ENCODE data around the gene ASPG. TPM values are rescaled to one million over a fixed set of nuclear protein-coding genes. Genes with fewer than 3 reads are reported as not detected.

Gene ASPG
- total RNA-seq, 1 experiment from 2014 or later: not detected

DNA sequence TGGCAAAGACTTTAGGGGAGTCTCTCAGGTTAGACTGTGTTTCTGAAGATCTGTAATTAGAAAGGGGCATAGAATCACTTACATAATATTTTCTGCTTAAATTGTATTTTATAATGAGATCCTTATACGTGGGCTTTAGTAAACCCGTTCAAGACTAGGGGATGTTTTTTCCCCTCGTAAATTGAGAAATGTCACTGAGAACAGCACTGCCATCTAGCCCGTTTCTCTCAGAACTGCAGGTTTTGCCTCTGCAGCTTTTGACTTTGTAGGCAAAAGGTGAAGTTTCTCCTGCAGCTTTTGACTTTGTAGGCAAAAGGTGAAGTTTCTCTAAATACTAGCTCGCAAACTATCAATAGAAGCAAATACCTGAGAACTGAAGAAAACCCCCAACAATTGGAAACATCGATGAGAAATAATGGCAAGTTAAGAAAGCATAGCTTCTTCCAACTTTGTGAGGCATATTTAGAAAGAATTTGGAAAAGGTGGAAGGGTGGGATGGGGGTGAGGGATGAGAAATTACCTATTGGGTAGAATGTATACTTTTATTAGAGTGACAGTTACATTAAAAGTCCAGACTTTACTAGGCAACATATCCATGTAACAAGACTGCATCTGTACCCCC, 9.9 kb upstream of the ASPG start:
- no peak for DNase-seq (ENCODE audit: low read depth)

DNA sequence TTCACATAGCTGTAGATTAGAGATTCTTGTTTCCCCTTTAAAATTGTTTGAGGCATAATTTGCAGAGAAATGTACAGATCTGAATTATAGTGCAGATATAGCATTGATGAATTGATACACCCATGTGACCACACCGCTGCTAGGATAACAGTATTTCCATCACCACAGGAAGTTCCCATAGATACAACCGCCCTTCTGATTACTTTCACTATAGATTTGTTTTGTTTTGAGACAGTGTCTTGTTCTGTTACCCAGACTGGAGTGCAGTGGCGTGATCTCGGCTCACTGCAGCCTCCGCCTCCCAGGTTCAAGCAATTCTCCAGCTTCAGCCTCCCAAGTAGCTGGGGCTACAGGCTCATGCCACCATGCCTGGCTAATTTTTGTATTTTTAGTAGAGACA, 8.8 kb upstream of the ASPG start:
- no peak for DNase-seq (ENCODE audit: low read depth)

DNA sequence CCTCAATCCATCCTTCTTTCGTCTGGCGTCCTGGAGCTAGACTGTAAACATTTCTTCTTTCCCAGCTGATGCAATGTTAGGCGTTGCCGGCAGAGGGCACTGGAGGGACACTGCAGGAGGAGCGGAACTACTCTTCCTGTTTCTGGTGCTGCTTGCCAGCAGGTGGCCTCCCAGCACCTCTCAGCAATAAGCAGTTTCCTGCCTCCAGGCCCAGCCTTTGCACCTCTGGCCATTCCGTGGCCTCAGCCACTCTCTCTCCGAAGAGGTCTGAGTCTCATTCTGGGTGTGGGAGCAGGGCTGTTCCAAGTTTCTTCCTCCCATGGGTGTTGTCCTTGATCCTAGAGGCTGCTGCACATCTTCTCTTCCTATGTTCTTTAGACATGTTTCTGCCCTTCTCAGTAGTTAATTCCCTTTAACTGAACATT, 7.5 kb upstream of the ASPG start:
- DNase-seq (ENCODE audit: low read depth): peak; percentile 70

DNA sequence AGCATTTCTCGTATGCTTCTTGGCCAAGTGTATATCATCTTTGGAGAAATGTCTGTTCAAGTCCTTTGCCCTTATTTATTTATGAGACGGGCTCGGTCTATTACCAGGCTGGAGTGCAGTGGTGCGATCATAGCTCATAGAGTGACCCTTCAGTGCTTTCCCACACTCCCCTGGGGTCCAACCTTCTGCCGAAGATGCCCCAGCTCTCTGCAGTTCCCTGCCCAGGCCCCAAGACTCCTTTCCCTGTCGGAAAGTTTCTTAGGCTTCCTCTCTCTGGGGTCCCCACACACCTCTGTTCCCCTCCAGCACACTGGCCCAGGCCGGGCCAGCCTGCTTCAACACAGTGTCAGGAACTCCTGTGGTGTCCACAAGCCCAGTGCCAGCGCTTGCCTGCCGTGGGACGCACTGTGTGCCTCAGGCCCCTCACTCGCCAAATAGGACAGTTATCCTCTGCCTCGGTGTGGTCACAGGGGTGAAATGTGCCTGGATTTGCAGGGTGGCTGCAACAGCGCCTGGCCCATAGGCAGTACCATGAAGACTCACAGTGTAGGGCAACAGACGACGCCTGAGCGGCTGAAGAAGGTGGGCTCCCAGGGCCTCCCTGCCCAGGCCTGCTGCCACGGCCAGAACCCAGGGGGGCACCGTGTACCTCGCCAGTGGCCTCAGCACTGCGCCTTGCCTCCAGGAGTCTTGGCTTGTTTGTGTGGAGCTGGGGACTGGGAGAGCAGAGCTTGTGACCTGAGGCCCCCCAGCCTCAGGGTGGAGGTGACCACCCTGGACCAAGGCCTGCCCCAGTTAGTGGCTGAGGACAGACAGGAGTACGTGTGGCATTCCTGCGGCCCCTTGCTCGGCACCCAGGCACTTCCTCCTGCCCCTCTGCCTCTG, 4.9 kb upstream of the ASPG start:
- DNase-seq (ENCODE audit: low read depth): no peak

DNA sequence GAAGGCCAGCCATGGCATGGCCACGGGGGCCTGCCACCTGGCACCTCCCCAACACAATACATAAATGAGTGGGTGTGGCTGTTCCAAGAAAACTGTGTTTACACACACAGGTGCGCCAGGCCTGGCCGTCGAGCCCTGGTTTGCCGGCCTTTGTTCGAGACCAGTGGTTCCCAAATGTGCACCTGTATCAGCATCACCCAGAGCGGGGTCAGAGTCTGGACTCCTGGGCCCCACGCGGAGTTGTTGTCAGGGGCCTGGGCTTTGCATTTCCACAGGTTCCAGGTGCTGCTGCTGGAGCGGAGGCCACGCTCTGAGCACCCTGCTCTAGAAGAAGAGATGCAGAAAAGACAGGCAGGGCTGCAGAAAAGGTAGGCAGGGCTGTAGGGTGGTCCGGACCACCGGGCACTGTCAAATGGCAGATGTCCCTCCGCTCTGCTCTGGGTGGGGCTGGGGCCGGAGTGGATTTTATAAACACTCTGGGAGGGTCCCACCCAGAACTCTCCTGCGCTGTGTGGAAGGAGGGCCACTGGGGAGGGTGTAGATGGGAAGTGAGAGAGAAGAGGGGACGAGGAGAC, 4.2 kb upstream of the ASPG start:
- no peak for DNase-seq (ENCODE audit: low read depth)

DNA sequence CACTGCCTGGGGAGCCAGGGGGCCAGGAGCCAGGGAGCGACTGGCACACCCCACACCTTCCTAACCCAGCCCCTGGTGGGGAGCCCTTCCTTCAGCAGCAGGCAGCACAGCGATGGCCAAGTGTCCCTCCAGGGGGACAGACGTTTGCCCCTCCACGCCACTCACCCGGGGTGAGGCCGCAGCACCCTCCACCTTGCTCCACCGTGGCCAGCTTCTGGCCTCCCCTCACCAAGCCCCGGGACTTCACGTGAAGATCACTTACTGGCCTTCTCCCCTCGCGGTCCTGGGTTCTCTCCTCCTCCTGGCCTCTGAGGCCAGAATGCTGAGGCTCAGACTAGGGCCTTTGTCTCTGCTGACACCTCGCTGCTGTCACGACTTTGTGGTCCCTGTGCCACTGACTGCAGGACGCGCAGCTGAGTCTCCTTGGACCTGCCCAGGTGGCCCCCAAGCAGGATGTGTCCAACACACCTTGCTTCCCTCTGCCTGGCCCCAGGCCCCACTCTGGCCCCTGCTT, 3.5 kb upstream of the ASPG start:
- DNase-seq (ENCODE audit: low read depth): no peak

DNA sequence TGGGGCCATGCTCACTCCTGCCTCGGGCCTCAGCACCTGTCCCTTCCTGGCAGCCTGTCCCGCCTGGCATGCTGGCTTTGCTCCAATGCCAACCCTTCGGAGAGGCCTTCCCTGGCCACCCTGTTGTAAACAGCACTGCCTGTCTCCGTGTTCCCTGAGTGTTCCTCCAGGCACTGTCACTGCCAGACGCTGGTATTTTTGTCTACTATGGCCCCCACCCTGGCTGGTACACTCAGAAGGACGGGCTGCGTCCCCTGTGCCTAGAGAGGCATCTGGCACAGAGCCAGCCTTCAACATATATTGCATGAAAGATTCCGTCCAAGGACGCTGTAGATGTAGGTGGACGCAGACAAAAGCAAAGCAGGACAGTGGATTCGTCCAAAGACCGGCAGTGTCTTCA, 2.7 kb upstream of the ASPG start:
- no peak for DNase-seq (ENCODE audit: low read depth)

DNA sequence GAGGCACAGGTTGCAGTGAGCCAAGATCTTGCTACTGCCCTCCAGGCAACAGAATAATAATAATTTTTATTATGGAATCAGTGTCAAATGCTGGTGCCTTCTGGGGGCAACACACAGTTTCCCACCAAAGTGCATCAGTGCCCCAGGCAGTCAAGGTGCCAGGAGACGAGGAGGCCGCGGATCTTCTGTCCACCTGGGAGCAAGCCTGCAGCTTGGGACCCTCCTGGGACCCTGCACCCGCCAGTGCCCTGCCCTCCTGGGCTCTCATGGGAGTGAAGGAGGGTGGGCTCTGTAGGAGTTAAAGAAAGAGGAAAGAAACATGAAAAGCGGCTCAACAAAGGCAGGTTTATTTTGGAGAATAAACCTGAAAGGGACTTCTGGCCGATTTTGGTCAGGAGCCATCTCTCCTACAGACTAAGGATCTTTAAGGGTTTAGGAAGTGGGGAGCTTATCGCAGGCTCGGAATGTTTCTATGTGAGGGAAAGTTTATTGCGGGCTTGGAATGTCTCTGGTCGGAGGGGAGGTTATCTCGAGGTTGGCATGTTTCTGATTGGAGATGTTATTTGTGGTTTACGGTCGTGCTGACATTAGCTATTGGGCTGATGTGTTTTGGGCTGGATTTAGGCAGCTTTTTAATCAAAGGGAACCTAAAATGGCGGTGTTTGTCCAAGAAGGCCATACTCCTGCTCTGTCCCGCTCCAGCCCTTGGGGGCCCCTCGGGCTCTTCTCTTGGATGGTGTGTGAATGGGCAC, 1.1 kb upstream of the ASPG start:
- no peak for DNase-seq (ENCODE audit: low read depth)

DNA sequence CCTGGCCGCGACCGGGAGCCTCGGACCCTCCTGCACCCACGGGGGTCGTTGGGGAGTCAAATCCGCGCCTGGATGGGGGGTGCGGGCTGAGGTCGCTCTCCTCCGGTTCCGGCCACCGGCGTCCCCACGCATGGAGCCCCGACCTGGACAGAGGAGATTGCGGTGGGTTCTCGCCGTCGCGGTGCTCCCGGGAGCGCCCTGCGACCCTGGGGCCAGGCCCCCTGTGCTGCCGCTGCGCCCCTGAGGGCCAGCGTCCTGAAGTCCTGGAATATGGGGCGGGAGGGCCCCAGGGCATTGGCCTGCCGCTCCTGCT, 345 bp downstream of the ASPG start:
- no peak for DNase-seq (ENCODE audit: low read depth)

DNA sequence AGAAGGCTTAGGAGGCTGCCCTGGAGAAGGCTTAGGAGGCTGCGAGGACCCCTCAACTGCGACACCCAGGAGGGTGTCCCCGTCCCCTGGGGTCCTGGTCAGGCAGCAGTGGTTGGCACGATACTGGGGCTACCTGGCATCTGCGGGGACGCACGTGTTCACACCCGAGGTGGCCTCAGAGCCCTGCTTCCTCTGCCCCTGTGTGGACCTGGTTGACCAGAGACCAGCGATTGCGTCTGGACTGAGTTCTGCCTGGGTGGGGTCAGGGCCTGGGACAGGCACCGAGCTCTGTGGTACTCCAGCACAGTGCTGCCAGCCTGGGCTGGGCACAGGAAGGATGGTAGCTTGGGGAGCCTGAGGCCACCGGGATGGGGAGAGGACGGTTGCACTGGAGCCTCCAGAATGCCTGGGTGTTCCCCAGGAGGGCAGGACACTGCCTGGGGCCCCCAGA, 735 bp downstream of the ASPG start:
- DNase-seq (ENCODE audit: low read depth): no peak

DNA sequence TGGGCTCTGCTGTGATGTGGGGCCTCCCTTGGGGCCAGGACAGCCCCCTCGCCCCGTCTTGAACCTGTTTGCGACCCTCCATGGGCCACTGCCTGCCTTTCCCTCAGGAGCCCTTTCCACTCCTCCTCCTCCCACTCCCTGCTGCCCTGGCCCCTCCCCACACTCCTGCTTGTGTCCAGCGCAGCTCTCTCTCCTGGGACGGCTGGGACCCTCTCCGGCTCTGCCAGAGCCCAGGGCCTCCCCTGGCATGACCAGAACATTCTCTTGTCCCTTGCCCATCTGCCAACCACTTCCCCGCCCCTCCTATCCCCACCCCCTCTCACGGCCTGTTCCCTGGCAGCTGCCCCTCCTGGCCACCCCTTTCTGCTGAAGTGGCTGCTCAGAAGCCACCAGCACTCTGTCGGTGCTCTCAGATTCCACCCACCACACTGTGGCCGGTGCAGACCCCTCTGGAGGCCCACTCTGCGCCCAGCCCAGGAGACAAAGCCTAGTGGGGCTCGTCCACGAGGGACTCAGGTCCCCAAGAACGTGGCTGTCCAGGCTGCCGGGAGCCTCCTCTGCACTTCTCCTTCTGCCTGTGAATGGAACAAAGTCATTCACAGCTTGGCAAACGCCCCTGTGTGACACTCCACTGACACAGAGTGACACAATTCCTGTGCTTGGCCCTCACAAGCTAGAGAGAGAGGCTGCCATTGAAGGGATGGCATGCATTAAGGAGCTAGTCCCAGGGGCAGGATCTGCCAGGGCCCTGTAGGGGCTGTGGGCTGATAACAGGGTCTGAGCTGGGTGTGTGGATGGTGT, 1.4 kb downstream of the ASPG start:
- DNase-seq (ENCODE audit: low read depth): no peak

DNA sequence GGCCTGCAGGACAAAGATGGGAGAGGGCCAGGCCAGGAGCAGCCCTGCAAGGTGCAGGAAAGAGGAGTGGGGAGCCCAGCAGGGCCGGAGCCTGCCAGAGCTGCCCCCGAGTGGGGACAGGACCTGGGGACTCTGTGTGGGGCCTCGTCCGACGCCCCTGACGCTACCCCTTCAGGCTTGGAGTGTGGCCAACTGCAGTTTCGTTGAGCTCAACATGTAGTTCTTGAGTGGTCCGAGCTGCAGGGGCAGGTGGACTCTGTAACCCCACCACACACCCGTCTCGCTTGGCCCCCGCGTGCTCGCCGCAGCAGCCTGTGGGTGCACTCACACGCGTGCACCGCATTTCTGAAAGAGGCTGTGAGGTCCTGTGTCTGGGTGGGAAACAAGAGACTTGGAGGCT, 2.0 kb downstream of the ASPG start:
- no peak for DNase-seq (ENCODE audit: low read depth)

DNA sequence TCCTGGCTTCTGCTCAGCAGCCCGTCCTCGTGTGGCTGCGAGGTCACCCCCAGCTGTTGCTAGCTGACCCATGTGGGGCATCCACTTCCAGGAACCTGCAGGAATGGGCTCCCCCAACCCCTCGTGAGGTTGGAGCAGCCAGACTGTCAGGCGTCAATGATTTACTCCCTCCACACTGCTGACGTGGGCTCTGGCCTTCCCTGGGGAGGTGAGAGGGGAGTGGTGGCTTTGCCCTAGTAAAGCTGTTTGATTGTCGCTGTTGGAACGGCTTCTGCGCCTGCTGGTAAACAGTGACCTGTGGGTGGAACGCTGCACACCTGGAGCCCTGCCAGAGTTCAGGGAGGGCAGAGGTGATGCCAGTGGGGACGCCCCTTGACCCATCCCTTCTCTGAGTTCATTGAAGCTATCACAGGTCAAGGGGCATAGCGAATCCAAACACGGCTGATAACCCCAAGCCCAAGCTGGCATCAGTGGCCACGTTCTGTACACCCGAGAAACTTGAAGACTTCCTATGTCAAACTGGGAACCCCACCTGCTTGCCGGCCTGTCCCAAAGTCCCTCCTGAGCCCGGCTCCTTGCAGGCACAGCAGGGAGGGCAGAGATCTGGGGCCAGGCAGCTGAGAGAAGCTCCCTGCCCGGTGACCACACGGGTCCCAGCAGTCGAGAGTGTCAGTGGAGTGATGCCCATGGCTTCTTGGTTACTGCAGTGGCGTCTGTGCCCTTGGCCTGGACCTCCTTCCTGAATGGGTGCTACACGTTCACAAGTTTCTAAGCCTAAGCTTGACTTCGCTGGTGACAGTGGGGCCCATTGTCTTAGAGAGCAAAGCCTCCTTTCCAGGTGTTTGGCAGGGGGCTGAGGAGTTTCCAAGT, 2.7 kb downstream of the ASPG start:
- no peak for DNase-seq (ENCODE audit: low read depth)

DNA sequence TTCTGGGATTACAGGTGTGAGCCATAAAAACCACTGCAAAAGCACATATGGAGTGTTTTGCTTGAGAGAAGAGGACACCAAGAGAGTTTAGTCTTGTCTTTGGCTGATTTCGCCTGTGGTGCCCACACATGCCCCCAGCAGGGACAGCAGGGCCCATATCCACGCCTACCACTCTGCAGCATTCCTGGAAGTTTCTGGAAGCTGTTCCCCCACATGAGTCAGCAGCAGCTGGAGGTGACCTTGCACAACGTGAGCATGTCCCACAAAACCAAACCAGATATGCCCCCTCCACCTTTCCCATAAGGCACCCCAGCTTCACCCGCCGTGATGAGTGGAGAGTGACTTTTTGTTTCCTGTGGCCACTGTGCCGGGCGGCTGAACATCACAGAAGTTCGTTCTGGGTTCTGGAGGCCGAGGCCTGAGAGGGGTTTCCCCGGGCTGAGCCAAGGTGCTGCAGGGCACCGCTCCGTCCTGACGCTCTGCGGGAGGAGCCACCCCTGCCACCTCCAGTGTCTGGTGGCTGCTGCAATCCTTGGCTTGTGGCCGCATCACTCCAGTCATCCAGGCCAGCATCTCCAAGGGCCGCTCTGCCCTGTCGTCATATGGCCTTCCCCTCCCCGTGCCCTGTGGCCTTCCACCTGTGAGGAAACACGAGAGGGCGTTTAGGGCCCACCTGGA, 4.7 kb downstream of the ASPG start:
- DNase-seq (ENCODE audit: low read depth): no peak

DNA sequence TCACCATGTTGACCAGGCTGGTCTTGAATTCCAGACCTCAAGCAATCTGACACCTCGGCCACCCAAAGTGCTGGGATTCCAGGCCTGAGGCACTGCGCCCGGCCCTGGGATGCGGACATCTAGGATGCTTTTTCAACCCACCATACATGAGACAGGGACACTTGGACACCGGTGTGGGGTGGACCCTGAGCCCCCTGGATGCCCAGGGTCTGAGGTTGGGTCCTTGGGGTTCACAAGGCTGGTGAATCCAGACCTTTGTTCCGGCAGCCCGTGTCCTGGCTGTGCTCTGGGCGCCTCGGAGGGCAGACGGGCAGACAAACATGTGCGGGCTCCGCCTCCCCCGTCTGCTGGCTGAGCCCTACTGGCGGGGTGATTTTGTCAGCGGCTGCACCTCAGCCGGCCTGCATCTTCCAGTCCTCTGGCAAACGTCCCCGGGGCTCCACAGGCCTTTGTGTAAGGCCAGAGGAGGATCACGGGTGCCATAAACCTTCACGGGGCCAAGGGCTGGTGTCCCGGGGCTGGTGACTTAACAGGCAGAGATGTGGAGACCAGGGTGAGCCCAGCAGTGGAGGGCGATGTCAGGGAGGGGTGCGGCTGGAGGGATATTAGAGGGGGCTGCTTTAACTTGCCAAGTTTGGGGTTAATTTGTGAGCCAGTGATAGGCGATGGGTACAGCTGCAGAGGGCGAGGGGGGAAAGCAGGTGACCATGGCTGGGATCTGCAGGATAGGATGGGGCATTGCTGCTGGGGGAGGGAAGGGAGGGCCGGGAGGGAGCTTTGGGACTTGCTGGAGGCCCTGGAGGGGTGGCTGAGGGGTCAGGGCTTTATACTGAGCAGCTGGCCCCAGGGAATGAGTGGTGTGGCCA, 5.8 kb downstream of the ASPG start:
- no peak for DNase-seq (ENCODE audit: low read depth)

DNA sequence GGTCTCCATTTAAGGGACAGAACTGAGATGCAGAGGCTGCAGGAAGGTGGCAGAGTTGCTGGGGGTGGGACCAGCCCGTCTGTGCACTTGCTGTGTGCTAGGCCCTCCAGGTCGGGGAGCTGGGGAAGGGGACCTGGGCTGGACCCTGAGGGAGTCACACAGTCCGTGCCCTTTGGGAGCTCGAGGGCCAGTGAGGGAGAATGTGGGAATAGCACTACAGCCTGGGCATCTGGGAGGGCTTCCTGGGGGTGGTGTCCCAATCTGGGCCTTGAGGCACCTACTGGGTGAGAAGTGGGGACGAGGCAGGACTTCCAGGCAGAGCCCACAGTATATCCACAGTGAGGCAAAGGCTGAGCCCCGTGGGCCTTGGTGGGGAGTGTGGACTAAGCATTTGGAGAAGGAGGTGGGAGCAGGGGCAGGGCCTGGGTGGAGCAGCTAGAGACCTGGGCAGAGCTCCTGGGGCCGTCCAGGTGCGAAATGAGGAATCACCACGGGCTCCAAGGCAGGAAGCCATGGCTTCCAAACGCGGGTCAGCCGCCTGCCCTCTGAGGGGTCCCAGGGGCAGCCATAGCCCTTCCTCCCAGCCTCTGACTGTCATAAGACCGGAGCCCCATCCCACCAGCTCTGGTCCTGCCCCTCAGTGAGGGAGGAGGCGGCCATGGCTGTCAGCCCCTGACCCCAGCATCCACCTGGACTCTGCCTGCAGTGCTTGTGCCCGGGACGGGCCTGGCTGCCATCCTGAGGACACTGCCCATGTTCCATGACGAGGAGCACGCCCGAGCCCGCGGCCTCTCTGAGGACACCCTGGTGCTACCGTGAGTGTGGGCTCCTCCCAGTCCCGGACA, 6.6 kb downstream of the ASPG start:
- DNase-seq (ENCODE audit: low read depth): no peak

DNA sequence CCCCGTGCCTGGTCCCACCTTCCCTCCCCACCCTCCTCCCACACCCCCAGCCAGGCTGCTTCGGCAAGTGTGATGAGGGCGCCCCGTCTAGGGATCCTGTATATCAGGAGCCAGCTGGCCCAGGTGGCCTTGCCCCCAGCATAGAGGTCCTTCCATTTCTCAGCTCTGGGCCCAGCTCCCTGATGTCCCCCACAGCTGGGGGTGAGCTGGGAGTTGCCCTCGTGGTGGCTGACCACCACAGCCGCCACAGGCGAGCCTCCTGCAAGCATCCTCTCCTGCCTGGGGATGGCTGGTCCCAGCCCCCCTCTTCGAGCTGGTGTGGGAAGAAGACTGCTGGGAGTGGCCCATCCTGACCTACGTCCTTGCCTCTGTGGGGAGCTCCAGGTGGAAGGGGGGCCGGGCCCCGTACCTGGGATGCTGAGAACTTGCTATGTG, 7.4 kb downstream of the ASPG start:
- no peak for DNase-seq (ENCODE audit: low read depth)
